Stimulated activated CD4-positive, alpha-beta T cell treated with anti-CD3 and anti-CD28 coated beads, Interleukin-1b, Interleukin-23, amount 100 ng/mL, for 4 hours (primary cell): ENCODE results near the gene THSD4.

Source experiments
- DNase-seq, 2 donors: peaks; one replicate each; pipeline ENCODE4 v3.0.0-alpha.2; 2020; ENCODE audit warnings: low read depth in 2 of 2

The THSD4 gene

DNA sequence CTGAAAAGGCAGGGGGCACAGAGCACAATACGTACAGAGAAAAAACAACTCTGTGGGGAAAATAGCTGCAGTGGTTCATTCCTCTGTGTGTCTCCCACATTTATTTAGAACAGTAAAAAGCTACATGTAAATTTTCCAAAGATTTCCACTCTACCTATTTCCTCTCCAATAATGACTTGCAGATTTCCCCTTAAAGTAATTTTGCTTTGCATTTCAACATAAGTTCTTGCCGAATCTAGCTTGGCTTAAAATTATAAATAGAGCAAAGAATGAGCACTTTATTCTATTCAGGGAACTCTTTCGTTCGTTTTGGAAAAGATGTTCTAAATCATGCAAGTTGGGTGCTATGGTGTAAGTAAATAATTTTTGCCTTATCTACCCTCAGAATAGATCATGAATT is 636.9 kb downstream of the THSD4 start:
- no peak for DNase-seq

DNA sequence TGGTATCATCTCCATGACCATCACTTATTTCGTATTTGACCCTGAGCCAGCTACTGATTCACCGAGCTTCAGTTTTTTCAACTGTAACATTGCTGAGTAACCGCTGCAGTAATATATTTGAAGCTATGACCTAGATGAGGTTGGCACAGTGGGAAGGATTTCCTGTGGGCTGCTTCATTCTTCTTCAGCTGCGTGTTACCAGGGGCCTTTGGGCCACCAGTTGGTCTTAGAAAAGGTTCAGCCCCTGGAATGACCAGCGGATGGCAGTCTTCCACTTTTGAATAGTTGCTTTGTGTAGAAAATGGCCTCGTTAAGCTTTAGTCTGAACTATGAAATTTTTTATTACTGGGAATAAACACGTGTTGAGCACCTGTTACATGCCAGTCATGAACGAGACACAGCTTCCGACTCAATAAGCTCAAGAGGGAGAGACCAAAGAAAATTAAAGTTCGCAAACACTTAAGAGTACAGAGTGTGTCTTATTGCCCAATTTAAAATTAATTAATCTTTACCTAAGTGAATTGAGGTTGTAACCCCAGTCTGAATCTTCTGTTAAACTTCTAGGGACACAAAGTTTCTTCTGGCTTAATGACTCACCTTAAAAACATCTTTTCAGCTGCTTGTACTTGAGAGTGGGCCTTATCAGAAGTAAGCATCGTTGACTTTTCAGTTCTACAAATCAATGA is 637.5 kb downstream of the THSD4 start:
- no peak for DNase-seq

DNA sequence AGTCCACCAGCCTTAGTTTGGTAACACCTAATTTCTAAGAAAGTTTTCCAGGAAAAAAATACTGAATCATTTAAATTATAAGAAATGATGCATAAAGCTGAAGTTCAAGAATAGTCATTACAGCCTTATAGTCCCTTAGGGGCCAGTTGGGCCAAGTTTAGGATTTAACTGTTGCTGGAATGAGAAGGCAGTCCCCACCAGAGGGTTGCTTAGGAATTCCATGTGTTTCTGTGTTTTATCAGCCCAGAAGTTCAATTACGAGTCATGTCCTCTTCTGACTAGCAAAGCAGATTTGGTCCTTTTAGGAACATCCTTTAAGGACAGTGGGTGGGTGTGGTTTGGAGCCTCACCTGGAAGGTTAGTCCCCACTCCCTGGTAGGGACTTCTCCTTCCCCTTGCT is 638.1 kb downstream of the THSD4 start:
- DNase-seq = no peak

- DNase-seq = no peak
Measured at GRCh38 chr15:71754660-71755059, 639.4 kb downstream of the THSD4 start.

DNA sequence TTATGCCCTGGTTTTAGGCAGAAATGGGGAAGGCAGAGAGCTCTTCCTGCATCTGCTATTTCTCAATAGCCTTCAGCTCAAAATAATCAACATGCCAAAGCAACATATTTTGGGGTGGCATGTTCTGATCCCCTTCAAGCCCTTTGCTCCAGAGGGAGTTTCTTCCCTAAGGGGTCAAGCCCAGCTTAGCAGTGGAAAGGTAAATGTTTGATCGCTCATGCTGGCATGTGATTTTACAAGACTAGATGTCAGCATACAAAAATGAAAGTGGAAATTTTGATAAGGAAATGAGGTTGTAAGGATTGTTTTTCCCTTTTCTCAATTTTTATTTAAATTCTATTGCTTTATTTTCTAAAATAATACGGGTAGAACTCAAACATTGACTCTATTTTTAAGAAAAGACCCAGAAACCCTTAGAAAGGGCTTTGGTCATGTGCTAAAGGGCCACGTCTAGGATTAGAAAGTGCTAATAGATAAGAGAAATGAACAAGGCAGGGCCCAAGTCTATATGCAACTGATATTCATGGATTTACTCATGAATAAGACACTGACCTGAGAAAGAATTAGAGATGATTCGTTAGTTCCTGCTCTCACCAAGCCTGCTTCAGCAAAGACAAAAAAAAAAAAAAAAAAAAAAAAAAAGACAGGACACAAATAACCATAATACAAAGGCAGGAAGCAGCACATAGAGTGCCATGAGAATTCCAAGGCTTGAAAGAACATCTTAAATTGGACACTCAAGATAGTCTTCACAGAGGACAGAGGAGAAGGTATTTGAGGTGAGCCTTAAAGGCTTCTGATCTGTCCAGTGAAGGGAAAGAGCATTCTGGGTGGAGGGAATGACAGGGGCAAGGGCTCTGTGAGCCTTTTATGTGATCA is 640.1 kb downstream of the THSD4 start:
- no peak for DNase-seq

DNA sequence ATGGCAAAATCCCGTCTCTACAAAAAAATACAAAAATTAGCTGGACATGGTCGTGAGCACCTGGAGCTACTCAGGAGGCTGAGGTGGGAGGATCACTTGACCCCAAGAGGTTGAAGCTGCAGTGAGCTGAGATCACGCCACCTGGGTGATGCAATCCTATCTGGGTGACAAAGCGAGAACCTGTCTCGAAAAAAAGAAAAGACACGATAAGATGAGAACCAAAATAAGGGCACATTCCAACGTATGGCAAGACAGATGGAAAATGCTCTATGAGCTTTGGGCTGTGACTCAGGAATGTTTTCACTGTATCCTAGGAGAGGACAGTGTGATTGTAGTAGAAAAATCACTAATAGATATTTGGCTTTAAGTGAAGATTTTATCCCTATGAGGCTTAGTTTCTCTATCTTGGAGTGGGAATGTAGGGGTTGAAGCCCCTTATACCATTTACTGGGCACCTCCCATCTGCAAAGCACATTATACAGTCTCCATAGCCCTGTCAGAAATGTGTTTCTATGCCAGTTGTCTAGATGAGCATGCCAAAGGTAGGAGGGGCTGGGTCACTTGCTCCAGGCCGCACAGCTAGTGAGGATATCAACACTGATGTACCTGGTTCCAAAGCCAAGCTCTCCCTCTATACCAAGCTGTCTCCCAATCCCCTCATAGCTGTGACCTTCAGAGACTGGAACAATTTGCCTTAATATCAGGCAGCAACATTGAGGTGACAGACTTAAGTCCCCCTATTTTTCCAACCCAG is 641.5 kb downstream of the THSD4 start:
- no peak for DNase-seq

DNA sequence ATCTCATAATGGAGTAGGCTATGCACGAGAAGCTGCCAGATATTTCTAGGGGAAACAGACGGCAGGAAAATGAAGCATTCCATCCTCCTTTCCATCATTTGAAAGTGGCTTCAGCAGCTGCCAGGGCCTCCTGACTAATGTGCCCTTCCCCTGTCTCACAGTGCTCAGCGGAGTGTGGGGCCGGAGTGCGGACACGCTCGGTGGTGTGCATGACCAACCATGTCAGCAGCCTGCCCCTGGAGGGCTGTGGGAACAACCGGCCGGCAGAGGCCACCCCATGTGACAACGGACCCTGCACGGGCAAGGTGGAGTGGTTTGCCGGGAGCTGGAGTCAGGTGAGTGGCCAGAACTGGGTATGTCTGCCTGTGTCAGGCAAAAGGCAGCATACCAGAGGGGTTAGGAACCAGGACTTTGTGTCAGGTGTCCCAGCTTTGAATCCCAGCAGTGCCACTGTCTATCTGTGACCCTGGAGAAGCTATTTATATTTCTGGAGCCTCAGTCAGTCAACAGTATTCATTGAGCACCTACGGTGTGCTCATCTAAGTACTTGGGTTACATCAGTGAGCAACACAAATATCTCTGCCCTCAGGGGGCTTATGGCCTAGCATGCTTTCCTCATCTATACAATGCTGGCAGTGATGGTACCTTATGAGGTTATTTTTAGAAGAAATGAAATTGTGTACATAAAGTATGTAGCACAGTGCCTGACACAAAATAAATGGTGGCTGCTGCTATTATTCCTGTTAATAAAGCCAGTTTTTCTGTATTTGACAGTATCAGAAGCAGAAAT is 642.7 kb downstream of the THSD4 start:
- DNase-seq = no peak

DNA sequence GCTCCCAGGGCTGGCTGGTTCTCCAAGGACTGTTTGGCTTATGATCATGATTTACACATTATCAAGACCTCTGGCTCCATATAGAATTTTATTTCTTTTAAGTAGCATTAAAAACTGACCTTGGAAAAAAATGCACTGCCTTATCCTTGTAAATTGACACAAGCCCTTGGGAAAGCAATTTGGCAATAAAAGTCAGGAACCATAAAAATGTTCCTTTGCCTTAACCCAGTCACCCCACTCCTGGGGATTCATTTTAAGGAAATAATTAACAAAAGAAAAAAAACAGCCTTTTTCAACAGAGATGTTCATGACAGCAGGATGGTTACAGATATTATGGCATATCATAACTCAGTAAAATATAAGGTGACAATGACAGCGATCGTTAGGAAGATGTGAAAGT is 643.4 kb downstream of the THSD4 start:
- DNase-seq = no peak

GRCh38 chr15:71760852-71761251 is 645.6 kb downstream of the THSD4 start:
- DNase-seq = no peak

GRCh38 chr15:71761649-71762048 is 646.4 kb downstream of the THSD4 start:
- no peak for DNase-seq

DNA sequence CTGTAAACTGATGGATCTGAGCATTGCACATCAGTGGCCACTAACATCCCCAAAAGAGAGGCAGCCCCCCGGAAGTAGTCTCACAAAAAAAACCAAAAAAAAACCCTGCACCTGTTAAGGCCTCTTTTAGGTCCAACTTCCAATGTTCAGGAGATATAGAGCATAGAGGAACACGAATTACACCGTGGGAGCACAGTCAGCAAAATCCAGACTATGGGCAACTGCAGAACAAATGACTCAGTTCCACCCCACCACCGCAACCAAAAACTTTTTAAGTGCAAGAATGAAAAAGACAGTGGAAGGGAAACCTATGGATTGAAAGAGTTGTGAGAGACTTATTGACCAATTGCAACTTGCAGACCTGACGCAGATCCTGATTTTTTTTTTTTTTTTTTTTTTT is 652.9 kb downstream of the THSD4 start:
- DNase-seq = no peak

- no peak for DNase-seq
Measured at GRCh38 chr15:71773206-71773859, 658.1 kb downstream of the THSD4 start.

GRCh38 chr15:71775856-71776255 is 660.6 kb downstream of the THSD4 start:
- DNase-seq = no peak

DNA sequence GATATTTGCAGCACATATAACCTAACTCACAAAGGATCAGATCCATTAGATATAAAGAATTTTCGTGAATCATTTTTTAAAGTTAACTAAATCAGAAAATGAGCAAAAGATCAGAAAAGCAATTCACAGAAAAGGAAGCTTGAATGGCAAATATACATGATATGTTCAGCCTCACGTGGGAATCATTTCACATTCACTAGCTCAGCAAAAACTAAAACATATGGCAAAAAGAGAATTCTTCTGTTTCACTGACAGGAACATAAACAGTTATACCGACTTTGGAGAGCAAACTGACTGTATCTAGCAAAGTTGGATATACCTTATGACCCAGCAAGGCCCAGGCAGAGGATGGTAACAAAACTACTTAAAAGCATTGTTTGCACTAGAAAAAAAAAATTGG is 661.0 kb downstream of the THSD4 start:
- no peak for DNase-seq

DNA sequence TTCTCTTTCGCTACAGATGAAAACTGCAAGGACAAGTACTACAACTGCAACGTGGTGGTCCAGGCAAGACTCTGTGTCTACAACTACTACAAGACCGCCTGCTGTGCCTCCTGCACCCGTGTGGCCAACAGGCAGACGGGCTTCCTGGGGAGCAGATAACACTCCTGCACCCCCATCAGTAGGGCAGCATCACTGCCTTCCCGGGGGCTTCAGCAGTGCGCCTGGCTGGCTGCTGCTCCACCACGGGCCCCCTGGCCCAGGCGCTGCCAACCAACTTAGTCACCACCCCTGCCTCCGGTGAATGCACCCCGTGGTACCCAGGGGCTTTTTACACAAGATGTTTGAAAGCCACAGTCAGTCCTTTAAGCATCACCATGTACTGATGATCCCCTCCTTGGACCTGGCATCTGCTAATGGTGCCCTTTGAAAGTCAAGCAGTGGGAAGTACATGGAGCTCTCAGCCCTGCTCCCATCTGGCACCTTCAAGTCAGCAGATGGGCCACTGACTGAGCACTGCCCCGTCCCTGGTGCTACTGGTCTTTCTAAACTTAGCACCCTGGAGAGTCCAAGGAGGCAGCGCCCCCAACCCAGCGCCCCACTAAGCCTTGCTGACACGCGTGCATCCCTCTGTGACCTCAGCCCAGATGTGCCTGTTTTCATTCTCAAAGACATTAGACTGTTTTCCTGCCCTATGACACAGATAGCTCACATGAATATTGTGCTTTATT is 662.1 kb downstream of the THSD4 start:
- DNase-seq = no peak

GRCh38 chr15:71779073-71779797 is 664.0 kb downstream of the THSD4 start:
- DNase-seq = no peak

DNA sequence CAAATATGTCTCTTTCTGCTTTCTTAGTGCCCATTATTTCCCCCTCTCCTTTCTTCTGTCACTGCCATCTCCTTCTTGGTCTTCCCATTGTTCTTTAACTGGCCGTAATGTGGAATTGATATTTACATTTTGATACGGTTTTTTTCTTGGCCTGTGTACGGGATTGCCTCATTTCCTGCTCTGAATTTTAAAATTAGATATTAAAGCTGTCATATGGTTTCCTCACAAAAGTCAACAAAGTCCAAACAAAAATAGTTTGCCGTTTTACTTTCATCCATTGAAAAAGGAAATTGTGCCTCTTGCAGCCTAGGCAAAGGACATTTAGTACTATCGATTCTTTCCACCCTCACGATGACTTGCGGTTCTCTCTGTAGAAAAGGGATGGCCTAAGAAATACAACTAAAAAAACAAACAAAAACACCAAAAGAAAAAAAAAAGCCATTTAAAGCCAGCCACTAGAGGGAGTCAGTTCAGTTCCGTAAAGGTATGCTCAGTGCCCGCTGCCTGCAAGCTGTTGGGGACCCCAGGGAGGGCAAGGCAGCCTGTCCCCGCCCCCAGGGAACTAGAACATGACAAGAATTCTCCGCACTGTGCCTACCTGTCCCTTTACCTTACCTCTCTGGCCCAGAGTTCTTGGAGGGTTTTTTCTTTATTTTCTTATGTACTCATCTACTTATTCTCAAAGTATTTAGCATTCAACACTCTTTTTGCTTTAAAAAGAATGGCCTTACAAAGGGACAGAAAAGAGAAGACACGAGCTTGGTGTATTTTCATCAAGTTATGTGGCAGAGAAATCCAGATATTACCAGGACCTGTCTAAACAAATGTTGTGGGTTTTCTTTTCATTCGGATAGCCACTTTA is 665.1 kb downstream of the THSD4 start:
- DNase-seq = peak; percentile 11 to 12

DNA sequence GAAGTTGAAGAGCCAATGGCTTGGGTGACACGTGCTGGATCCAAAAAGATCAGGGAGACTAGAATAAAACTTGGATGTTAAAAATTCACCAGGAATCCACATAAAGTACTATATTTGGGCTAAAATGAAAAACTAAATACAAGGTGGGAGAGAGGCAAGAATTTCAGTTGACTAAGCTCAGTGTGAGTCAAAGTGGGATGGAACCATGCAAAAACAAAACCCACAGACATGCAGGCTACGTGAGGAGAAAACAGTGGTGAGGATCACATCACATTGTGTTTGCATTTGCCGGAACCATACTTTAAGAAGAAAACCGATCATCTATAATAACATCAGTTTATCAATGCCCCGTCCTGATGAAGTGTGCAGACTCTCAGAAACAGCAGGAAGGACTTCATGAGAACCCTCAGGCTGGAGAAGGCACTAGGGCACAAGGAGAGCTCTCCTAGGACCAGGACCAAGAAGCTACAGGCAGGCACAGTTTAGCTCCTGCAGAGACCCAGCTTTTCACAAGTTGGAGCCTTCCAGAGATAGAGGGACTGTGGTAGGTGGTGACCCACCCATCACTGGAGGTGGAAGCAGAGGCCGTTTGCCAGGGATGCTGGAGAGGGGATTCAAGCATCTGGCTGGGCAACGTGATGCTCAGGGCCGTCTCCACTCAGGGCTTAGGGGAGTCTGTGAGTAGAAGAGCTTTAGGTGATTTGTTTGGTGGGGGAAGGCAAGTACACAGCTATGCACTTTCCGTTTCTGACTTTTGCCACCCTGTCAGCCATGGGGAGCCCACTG is 666.1 kb downstream of the THSD4 start:
- DNase-seq = no peak
